GM18502 (cell line): ENCODE results near the gene MS4A14.
"Not testable (repeated sequence)": the region's sequence is repeated elsewhere in the genome, so short reads cannot be mapped to it uniquely, and the experiment has no call there.

ENCODE experiments used
- ATAC-seq: cut with Tn5 transposase; IDR thresholded peaks from one replicate; pipeline ENCODE4 v1.9.1; 2021; ENCODE audit warnings: mild to moderate bottlenecking; ENCODE audit not compliant: unreplicated experiment, poor library complexity

MS4A14 gene

DNA sequence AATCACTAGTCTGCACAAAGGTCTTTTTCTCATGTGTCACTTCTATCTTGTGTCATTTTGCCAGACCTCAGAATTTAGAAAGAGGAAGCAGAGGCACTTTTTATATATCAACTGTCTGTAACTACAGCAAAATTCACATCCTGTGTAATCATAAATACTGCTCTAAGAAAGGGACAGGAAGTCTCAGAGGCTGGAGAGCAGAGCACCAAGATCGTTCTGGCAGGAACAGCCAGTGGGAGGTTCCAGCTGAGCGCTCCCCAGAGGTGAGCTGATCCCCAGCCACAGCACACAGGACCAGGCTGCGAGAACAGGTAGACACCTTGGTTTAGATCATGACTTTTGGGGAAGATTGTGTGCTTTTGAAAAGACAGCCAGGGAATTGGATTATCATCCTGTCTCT, 17.9 kb upstream of the MS4A14 start, which contains the start of gene MS4A7:
Gene MS4A7, plus strand, starts transcription at position 179 of the 400 bp plus-strand sequence. CDS start 4,610 bp downstream, outside the sequence.
- ATAC-seq, result peak; percentile 91

DNA sequence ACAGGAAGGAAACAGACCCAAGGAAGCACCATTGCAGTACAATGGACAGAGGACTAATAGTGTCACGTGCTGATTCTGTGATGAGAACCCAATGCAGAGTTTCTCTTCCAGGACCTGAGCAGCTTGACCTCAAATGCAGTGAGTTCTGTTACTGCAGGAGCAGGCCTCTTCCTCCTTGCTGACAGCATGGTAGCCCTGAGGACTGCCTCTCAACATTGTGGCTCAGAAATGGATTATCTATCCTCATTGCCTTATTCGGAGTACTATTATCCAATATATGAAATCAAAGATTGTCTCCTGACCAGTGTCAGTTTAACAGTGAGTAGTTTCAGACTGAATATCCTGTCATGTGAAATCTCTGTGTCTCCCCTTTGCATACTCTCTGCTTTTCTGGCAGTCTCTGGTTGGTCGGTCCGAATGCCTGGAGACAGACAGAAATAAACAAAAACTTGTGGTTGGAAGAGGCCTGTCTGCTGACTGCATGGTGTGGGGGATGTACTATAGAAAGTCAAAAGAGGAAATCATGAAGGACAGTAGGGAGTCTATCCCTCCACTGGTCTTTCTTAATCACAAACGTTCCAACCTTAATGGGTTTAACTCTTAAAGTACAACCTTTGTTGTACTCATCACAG, 6.9 kb upstream of the MS4A14 start:
- ATAC-seq, result peak; percentile 96

DNA sequence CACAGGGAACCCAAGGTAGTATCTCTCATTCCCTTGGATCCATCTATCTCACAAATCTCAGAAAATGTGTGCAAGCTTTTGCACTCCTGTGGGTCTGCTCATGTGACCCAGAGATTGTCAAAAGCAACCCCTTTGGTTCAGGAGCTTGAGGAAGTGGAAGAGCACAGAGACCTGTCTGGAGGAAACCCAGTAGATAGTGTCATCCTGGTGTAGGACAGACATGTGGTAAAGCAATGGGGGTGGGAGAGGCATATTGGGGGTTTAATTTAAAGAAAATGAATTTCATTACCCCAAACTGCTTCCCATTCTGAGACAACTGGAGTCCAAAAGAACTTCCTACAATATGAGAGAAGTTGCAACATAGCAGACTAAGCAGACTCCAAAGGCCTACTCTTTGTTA, 5.8 kb upstream of the MS4A14 start:
- no peak for ATAC-seq

DNA sequence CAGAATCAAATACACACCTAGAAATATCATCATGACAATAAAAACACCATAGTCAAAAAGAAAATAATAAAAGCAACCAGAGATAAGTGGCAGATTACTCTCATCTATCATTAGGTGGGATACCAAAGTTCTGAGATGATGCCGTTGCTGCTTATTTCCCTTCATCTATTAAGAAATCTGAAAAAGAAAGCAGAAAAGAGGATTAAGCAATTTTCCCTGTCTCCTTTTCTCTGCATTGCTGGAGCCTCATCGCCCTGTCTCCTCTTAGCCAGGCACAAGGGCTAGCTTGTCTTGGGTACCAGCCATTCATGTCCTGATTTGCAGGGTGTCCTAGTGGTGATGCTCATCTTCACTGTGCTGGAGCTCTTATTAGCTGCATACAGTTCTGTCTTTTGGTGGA, 3.9 kb upstream of the MS4A14 start:
- ATAC-seq, result no peak

DNA sequence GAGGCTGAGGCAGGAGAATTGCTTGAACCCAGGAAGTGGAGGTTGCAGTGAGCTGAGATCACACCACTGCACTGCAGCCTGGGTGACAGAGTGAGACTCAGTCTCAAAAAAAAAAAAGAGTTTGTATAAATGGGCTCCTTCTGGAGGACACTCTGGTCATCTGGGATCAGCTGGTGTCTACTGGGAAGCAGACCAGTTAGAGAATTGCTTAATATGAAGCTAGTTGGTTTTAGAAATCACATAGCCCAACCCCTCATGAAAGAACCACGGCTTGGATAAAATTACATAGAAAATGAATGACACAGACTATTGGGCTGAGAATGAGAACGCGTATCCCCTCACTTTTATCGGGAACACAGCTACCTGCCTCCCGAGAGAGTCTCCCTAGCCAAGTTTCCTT, 3.2 kb upstream of the MS4A14 start:
- ATAC-seq, result no peak

DNA sequence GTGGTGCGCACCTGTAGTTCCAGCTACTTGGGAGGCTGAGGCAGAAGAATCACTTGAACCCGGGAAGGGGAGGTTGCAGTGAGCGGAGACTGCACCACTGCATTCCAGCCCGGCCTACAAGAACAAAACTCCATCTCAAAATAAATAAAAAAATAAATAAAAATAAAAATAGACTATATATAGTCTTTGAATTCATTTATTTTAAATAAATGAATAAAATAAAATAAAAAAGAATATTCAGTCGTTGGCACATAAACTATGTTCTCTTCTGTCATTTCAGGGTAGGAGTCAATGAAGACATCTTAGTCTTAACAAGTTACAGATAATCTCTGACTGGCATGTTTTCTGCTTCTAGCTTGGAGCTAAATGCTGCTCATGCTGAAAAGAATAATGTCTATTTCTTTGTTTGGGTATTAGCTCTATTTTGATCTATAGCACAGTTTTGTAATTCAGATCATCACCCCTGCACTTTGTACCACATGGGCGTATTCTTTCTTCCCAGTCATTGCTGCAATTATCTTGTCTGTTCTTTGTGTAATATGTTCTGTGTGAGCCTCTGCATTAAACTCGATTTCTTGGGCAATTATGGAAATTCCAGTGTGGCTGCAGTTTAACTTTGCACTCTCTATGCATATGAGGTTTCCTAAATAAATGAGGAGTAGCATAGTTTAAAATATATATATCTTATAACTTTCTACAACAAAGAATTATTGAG, 1.4 kb upstream of the MS4A14 start:
- ATAC-seq, result no peak

DNA sequence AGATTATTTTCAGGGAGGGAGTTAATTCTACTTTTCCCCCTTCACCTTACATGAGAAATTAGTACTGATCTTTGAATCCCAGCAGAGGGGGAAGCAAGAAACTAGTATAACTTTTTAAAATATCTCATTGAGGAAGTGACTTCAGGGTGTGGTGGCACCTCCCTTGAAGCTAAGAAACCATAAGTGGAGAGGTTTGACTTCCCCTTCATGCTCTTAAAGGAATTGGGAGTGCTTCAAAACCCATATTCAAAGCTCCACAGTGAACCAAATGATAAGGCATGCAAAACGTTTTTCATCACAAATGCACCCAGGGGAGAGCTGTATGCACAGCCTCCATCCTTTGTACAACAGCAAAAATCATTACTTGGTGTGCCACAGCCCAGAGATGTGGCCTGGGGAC, 540 bp downstream of the MS4A14 start:
- peak; percentile 84 for ATAC-seq

DNA sequence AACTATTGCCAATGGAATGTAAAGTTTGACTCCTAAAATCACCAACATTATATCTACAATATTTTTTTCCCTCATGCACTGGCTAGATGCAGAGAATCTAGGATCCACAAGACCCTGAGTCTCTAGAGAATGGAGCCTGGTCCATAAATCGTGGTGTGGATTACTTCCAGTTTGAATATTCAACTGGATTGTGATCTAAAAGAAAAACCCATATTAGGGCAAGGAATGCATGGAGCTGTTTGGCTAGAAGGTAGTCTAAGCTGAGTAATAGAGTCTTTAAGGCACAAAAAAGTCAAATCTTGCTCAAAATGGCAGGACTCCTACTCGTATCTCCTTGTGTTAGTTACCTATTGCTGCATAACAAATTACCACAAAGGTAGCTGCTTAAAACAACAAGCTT, 23.8 kb downstream of the MS4A14 start:
- ATAC-seq, result no peak

DNA sequence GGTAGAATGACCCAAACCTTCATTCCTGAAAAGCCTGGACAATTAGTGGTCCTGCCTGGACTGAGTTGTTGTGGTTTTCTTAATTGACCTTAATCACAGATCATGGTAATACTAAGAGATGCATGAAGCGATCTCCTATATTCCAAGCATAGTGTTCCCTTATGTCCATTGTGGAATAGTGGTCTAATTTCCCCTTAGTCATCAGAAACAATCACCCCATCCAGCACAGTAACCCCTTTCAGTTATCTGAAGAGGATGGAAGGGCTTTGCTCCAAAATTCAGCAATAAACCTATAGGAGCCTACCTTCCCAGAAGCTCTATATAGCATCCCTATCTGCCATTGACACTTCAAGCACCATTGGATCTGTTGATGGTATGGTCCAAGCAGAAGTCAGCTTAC, 26.4 kb downstream of the MS4A14 start:
- no peak for ATAC-seq

DNA sequence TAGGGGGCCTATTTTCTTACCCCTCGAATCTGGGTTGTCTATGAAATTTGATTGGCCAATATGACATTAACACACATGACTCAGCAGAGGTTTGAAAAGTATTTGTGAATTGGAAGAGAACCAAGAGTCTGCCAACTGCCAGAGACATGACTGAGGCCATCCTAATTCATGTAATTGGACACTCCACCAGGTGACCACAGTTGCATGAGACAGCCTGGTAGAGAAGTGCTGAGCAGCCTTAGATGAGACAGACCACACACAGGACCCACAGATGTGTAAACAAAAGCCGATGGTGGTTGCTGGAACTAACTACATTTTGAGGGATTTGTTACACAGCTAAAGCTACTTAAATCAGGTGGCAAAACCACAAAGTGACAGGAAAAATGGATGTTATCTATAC, 32.3 kb downstream of the MS4A14 start:
- no peak for ATAC-seq

DNA sequence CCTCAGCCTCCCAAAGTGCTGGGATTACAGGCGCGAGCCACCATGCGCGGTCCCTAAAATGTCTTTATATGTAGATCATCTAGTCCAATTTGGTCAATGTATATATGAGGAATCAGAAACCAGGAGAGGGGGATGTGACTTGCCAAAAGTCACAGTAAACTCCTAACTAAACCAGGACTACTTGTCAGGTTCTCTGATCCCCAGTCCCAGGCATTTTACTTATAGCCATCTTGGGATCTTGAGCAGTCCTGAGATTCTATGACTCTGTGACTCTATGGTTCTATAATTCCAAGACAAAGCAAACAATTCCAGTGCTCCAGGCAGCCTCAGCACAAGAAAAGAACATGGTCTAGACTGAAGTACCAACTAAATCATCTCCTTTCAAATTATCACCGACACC, 33.0 kb downstream of the MS4A14 start, which contains the start of gene MS4A5:
Gene MS4A5, plus strand, starts transcription at position 301 of the 400 bp plus-strand sequence. CDS start 103 bp downstream, outside the sequence.
- no peak for ATAC-seq

DNA sequence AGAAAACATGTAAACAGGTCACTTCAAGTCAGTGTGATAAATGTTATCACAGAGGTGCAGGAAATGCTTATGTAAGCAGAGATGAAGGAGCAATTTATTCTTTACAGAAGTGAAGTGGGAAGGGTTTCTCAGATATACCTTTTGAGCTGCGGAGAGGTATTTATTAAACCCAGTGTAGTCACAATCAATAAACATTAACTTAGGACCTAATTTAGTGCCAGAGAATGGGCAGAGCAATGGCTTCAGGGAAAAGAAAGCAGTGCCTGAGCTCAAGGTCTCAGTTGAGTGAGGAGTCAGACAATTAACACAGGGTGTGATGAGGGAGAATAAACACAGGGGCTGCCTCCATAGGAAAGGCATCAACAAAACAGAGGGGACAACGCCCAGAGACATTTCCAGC, 35.0 kb downstream of the MS4A14 start:
- ATAC-seq, result no peak

DNA sequence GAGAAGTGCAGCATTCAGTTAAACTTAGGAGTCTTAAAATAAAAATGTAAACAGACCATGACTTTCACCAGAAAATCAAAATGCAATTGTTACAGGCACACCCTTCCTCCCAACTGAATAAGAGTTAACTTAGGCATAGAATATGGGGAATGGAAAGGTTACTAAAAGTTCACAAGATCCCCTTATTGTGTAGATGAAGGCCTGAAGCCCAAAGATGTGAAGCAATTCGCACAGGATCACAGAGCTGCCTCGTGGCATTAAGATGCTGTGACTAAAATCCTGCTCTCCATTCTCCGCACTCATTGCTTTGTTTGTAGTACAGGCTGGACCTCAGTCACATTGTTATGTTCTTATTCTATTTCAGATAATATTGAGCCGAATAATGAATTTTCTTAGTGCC, 37.1 kb downstream of the MS4A14 start:
- ATAC-seq, result no peak

DNA sequence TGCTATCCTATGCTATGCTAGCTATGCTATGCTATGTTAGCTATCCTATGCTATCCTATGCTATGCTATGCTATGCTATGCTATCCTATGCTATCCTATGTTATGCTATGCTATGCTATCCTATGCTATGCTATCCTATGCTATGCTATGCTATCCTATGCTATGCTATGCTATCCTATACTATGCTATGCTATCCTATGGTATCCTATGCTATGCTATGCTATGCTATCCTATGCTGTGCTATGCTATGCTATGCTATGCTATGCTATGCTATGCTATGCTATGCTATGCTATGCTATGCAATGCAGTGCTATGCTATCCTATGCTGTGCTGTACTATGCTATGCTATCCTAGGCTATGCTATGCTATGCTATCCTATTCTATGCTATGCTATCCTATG, 50.8 kb downstream of the MS4A14 start:
- ATAC-seq, result no peak

DNA sequence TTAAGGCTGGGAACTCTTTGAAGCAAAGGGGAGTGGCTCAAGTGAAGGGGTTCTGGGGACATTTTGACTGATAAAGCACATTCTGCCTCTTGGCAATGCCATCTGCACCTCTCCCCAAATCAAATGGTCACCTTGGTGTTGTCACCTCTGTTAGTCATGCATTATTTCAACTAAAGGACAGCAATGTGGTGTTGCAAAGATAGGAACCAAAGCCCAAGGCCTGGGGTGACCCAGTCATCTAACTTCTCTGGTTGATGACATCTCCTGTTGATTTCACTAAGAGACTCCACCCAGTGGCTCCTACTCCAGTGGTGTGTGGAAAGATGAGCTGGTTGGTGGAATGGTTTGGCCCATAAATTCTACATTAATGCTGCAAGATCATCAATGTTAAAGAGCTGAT, 51.6 kb downstream of the MS4A14 start:
- no peak for ATAC-seq

DNA sequence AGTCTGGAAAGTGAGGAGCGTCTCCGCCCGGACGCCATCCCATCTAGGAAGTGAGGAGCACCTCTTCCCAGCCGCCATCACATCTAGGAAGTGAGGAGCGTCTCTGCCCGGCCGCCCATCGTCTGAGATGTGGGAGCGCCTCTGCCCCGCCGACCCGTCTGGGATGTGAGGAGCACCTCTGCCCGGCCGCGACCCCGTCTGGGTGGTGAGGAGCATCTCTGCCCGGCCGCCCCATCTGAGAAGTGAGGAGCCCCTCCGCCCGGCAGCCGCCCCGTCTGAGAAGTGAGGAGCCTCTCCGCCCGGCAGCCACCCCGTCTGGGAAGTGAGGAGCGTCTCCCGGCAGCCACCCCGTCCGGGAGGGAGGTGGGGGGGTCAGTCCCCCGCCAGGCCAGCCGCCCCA, 54.9 kb downstream of the MS4A14 start:
- not testable (repeated sequence) for ATAC-seq

DNA sequence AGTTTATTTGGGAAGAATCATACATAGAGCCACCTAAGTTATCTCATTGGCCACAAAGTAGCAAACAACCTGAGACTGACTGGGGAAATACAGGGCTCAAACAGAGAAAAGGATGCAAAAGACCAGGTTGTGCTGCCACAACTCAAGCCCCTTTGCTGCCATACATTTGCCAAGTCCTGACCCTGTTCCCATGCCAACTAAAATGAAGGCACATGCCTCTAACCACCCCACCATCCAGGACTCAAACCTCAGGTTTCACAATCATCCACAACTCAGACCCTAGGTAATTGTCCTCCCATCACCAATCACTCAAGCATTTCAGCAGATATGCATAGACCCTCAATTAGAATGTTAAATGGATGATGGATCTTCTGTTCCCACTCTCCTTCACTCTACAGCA, 58.0 kb downstream of the MS4A14 start:
- no peak for ATAC-seq

DNA sequence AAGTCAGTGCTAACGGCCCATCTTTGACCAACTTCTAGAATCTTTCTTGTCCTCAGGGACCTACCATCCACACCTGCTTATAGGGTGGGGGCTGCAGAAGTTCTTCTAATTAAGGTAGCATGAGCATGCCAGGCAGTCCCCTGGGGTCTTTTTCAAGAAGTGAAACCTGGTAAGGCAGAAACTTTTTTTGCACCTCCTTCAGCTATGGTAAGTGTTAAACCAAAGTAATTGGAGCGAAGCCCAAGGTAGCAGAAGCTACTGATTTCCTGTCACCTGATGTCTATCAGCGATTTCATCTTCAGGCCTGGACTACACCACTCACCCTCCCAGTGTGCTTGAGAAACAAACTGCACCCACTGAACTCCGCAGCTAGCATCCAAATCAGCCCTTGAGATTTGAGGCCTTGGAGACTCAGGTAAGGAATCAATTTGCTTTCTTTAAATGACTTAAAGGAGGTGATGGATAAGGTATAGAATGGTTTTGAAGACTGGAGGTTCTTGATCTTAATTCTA, 59.3 kb downstream of the MS4A14 start, which contains the start of gene MS4A1:
Gene MS4A1, plus strand, starts transcription at position 317 of the 512 bp plus-strand sequence. CDS start 6,528 bp downstream, outside the sequence.
- peak; percentile 89 for ATAC-seq

DNA sequence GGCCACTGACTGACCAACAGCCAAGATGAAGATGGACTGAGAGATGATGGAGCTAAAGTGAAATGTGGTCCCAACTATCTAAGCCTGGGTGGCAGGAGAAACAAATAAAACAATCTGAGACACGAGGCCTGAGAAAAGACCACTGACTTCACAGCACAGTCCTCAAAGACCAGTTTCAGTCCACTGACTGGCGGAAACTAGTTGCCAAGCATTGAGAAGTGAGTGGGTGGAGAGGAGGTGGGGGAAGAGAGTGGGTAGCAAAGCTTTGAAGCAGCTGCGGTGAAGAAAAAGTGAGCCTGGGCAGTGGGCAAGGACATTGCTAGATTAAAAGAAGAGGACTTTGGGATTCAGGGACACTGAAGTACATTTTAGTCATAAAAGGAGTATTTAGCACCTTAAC, 61.3 kb downstream of the MS4A14 start:
- peak; percentile 40 for ATAC-seq

DNA sequence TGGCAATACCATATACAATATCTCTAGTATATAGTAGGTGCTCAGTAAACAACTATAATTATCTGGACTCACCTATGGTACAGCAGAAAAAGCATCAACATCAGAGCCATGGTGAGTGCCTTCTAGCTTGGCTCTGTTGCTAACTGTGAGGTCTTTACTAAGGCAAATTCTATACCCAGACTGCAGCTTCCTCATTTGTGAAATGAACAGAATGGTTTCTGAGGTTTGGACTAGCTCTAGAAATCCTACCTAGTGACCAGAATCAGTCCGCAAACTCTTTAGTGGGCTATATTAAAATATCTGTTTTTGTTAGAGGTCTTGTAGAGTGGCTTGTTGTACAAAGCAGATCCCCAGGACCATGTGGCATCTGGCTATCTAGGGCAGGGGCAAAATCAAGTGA, 63.1 kb downstream of the MS4A14 start:
- no peak for ATAC-seq
